ENCODE measurements around the gene SPNS3. TPM values are rescaled to one million over a fixed set of nuclear protein-coding genes. Genes with fewer than 3 reads are reported as not detected.

The SPNS3 gene
- total and polyA plus RNA-seq, 2 of the 8 experiments (the other 6 are each of a cell fraction or from before 2014, with no cell fraction given), result not detected

DNA sequence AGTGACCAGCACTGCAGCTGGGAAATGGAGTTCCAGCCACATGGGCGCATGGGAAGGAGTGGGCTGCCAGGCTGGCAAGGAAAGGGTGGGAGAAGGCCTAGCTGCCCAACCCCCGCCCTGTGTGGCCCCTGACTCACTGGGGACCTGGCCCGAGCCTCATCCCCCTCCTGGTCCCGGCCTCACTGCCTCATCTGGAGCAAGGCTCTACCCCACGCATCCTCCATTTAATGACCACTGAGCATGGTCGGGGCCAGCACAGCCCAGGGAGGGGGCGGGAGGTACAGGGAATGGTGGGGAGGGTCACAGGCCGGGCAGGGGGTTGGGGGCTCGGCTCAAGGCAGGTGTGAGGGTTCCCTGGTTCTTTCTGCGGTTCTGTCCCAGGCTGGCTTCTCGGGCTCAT, 81.0 kb downstream of the SPNS3 start:
- peak overlapping the region; percentile 60; the same call in 1 of the 2 replicates for H2BK5ac ChIP-seq (ENCODE audit: low read depth, low read length)
- H4K20me1 ChIP-seq (replicated peaks in 1 of 2; ENCODE audit: control insufficient read depth in 1 of 2, insufficient read depth in 2 of 2, low read length in 2 of 2), result no peaks in the 10 kb centered on the region
- POLR2A ChIA-PET (ENCODE audit: partially characterized antibody), result interaction anchor here (37.1 kb wide), 1 partner anchor 32 kb away, joined by 546 read pairs; the partner anchor contains the start of genes GGT6 and MYBBP1A
- no peak for FAIRE-seq
- no peaks in the 10 kb centered on the region for H3K23me2 ChIP-seq (ENCODE audit: low read depth, low read length)
- no peak for DNase-seq (ENCODE audit: low read depth in 1 of 2, low spot score in 2 of 2)
- no peak overlapping the region for H3K4ac ChIP-seq (replicated peaks; ENCODE audit: insufficient read length, low read depth, low read length)
- H4K91ac ChIP-seq (replicated peaks; ENCODE audit: insufficient read length, low read length), result no peak overlapping the region
- H3K14ac ChIP-seq (ENCODE audit: insufficient read length), result no peak overlapping the region
- no peak overlapping the region; the same call in 1 of the 2 replicates for H2BK12ac ChIP-seq (ENCODE audit: low read depth, low read length)
- peak overlapping the region; percentile 13; the same call in 1 of the 2 replicates for H3K18ac ChIP-seq (ENCODE audit: extremely low read depth, low read length)
- no peak overlapping the region for H3K27ac ChIP-seq (ENCODE audit: low read depth, low read length)
- H3K9ac ChIP-seq (replicated peaks in 1 of 4; ENCODE audit: extremely low read depth in 1 of 4, low read depth in 3 of 4, low read length in 3 of 4), result no peak overlapping the region
- no peaks in the 10 kb centered on the region for H3K79me1 ChIP-seq (ENCODE audit: low read depth, low read length)
- no peak overlapping the region for H2BK120ac ChIP-seq (replicated peaks; ENCODE audit: low read depth, low read length)
- H3K23ac ChIP-seq (ENCODE audit: insufficient read length), result no peak overlapping the region
- no peak overlapping the region for H3K4me2 ChIP-seq (ENCODE audit: insufficient read depth in 1 of 2, low read depth in 2 of 2, low read length in 2 of 2)
- no peak overlapping the region for H3K56ac ChIP-seq (replicated peaks; ENCODE audit: insufficient read length, low read depth, low read length)
- H2AFZ ChIP-seq (ENCODE audit: low read length), result no peak overlapping the region
- H4K8ac ChIP-seq (ENCODE audit: extremely low read depth, insufficient read depth, low read length), result no peak overlapping the region
- H3K4me3 ChIP-seq (ENCODE audit: extremely low read depth in 1 of 4, insufficient read depth in 2 of 4, low read depth in 3 of 4, low read length in 4 of 4), result no peak overlapping the region
- H3K27me3 ChIP-seq (replicated peaks in 1 of 4; ENCODE audit: control insufficient read depth in 3 of 4, extremely low read depth in 1 of 4, insufficient read depth in 3 of 4, low read length in 3 of 4), result no peaks in the 10 kb centered on the region; a peak in 3 of 7 replicates
- no peaks in the 10 kb centered on the region for H3K36me3 ChIP-seq (ENCODE audit: control insufficient read depth in 2 of 4, insufficient read depth in 4 of 4, low read length in 3 of 4)
- H2AK5ac ChIP-seq (ENCODE audit: low read depth, low read length), result no peak overlapping the region
- H2BK15ac ChIP-seq (ENCODE audit: low read length), result 0 out of 2 replicates have a peak overlapping the region, but pooled peaks have one; percentile 2
- H3K9me3 ChIP-seq (ENCODE audit: insufficient read depth in 2 of 2, low read depth in 1 of 2, low read length in 1 of 2), result no peaks in the 10 kb centered on the region
- WGBS, 2 experiments (ENCODE audit: extremely low coverage in 1 of 2, insufficient coverage in 1 of 2, insufficient read length in 1 of 2, insufficient replicate concordance in 2 of 2, low coverage in 1 of 2, low lambda C conversion rate in 2 of 2, missing lambda C conversion rate in 1 of 2), result 80% methylated on average over 9 of the region's 11 CpGs; no CpG with 5 or more reads in 1 of the 2 experiments
- CTCF ChIA-PET (ENCODE audit: partially characterized antibody), result interaction anchor here (0.7 to 1.4 kb wide), 6 partner anchors 8 to 91 kb away, joined by 3 to 5 read pairs (median 4); no protein-coding TSS in a partner anchor
- H2BK20ac ChIP-seq (ENCODE audit: low read length), result no peak overlapping the region
- no peaks in the 10 kb centered on the region for H3K79me2 ChIP-seq (ENCODE audit: control insufficient read depth in 1 of 2, insufficient read depth in 2 of 2, low read length in 2 of 2)
- H3K4me1 ChIP-seq (replicated peaks in 1 of 4; ENCODE audit: control insufficient read depth in 3 of 4, insufficient read depth in 4 of 4, low read length in 3 of 4), result peaks cover 0 to 13% (median 9%) of the 10 kb centered on the region in 4 experiments; a peak in 5 of 7 replicates
- H4K5ac ChIP-seq (ENCODE audit: insufficient read length, low read depth, low read length), result no peak overlapping the region
- no peak for TF ChIP-seq BACH1 (IDR thresholded peaks at IDR 0.05; ENCODE audit: low read length)
- no peak for TF ChIP-seq HDAC6 (IDR thresholded peaks at IDR 0.05; ENCODE audit: low read depth, low read length)
- no peak for TF ChIP-seq CHD2 (IDR thresholded peaks at IDR 0.05; ENCODE audit: low read length)
- no peak for TF ChIP-seq POLR2AphosphoS5 (IDR thresholded peaks at IDR 0.05; ENCODE audit: low read depth, low read length)
- no peak for TF ChIP-seq CTBP2 (IDR thresholded peaks at IDR 0.05; ENCODE audit: borderline replicate concordance, insufficient read depth, insufficient read length, low read length)
- no peak for TF ChIP-seq SIX5 (IDR thresholded peaks at IDR 0.05; ENCODE audit: low read depth, low read length)
- TF ChIP-seq GABPA (IDR thresholded peaks at IDR 0.05; ENCODE audit: borderline replicate concordance, insufficient read depth, low read length), result no peak
- TF ChIP-seq EP300 (IDR thresholded peaks at IDR 0.05; ENCODE audit: borderline replicate concordance in 1 of 2, low read depth in 2 of 2, low read length in 2 of 2), result no peak
- TF ChIP-seq CHD1 (IDR thresholded peaks at IDR 0.05; ENCODE audit: low read depth, low read length), result no peak
- no peak for TF ChIP-seq EGR1 (IDR thresholded peaks at IDR 0.05; ENCODE audit: borderline replicate concordance, low read depth, low read length)
- no peak for TF ChIP-seq SP4 (IDR thresholded peaks at IDR 0.05; ENCODE audit: low read length)
- no peak for TF ChIP-seq RAD21 (IDR thresholded peaks at IDR 0.05 in 1 of 2, conservative IDR thresholded peaks at IDR 0.05 in 1 of 2; ENCODE audit: low read depth in 2 of 2, low read length in 2 of 2)
- TF ChIP-seq, protein P1, sequence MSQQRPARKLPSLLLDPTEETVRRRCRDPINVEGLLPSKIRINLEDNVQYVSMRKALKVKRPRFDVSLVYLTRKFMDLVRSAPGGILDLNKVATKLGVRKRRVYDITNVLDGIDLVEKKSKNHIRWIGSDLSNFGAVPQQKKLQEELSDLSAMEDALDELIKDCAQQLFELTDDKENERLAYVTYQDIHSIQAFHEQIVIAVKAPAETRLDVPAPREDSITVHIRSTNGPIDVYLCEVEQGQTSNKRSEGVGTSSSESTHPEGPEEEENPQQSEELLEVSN (IDR thresholded peaks at IDR 0.05), result no peak
